Colon (tissue), 2 donors: Measurements from ENCODE around the gene MED29.
"Not testable (repeated sequence)": the region's sequence is repeated elsewhere in the genome, so short reads cannot be mapped to it uniquely, and the experiment has no call there.

Experiments
- FAIRE-seq: peaks from 2 replicates; lab custom pipeline; 2012; peaks lifted over from hg19 to GRCh38; lab: Jason Lieb, UNC
- donor health status: control.
- donor health status: control.

MED29 gene

GRCh38 chr19:39370735-39371134 is 20.4 kb upstream of the MED29 start:
- FAIRE-seq: no peak

GRCh38 chr19:39372047-39372802 is 19.0 kb upstream of the MED29 start:
- FAIRE-seq: no peak

GRCh38 chr19:39372941-39373340 is 18.2 kb upstream of the MED29 start:
- no peak for FAIRE-seq

- no peak for FAIRE-seq
Observed at GRCh38 chr19:39375929-39376328, 15.2 kb upstream of the MED29 start.

GRCh38 chr19:39377373-39378362 is 13.5 kb upstream of the MED29 start:
- FAIRE-seq: no peak

GRCh38 chr19:39379366-39379765 is 11.8 kb upstream of the MED29 start:
- FAIRE-seq: not testable (repeated sequence)

GRCh38 chr19:39379865-39380396 is 11.2 kb upstream of the MED29 start:
- FAIRE-seq: no peak

- FAIRE-seq: no peak
Observed at GRCh38 chr19:39380521-39381502, 10.4 kb upstream of the MED29 start.

- no peak for FAIRE-seq
Observed at GRCh38 chr19:39381910-39382611, 9.1 kb upstream of the MED29 start.

- no peak for FAIRE-seq
Observed at GRCh38 chr19:39382991-39383828, 8.0 kb upstream of the MED29 start.

- FAIRE-seq: no peak
Observed at GRCh38 chr19:39384839-39385568, 6.2 kb upstream of the MED29 start.

- no peak for FAIRE-seq
Observed at GRCh38 chr19:39385629-39386411, 5.4 kb upstream of the MED29 start.

- no peak for FAIRE-seq
Observed at GRCh38 chr19:39386557-39386956, 4.6 kb upstream of the MED29 start.

- FAIRE-seq: no peak
Observed at GRCh38 chr19:39388657-39389056, 2.5 kb upstream of the MED29 start.

GRCh38 chr19:39389631-39390414 is 1.4 kb upstream of the MED29 start:
- no peak for FAIRE-seq

- FAIRE-seq: no peak
Observed at GRCh38 chr19:39390451-39390750, 777 bp upstream of the MED29 start.

- FAIRE-seq: no peak
Observed at GRCh38 chr19:39397360-39398296, 6.5 kb downstream of the MED29 start.
